Measurements from ENCODE around the gene HBG1.
"Not testable (repeated sequence)": the region's sequence is repeated elsewhere in the genome, so short reads cannot be mapped to it uniquely, and the experiment has no call there.

The HBG1 gene

DNA sequence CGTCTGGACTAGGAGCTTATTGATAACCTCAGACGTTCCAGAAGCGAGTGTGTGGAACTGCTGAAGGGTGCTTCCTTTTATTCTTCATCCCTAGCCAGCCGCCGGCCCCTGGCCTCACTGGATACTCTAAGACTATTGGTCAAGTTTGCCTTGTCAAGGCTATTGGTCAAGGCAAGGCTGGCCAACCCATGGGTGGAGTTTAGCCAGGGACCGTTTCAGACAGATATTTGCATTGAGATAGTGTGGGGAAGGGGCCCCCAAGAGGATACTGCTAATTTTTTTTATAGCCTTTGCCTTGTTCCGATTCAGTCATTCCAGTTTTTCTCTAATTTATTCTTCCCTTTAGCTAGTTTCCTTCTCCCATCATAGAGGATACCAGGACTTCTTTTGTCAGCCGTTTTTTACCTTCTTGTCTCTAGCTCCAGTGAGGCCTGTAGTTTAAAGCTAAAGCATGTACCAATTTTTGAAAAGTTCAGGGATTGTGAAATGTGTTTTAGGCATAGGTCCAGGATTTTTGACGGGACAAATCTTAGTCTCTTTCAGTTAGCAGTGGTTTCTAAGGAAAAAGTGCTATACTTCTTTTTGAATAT is at the start of gene HBG1:
Gene HBG1 (minus strand): TSS at position 51 of the 590 bp plus-strand sequence. CDS start 53 bp downstream, outside the sequence.
- in situ Hi-C loops (cut with MboI; ENCODE audit: low pct_unique_long_range_greater_than_20kb, low sequenced_read_pairs); DNase-seq: not testable (repeated sequence)

DNA sequence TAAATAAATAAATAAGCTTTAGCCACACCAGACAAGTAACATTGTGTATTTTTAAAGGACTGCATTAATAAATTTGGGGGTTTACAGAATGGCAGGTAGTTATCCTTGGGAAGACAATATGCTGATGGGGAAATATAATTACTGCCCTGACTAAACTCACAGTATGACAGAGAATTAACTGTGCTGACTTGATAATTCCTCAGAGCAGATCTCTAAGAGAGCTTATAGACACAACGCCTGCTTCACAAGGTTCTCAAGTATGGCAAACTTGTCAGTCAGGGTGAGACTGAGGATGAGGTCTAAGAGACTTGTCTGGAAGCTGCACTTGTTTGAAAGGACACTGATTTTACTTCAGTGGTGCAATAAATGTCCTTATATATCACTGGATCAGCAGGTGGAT is 48.8 kb upstream of the HBG1 start:
- in situ Hi-C loops (cut with MboI; ENCODE audit: low pct_unique_long_range_greater_than_20kb, low sequenced_read_pairs), result no loop called here
- no peak for DNase-seq

DNA sequence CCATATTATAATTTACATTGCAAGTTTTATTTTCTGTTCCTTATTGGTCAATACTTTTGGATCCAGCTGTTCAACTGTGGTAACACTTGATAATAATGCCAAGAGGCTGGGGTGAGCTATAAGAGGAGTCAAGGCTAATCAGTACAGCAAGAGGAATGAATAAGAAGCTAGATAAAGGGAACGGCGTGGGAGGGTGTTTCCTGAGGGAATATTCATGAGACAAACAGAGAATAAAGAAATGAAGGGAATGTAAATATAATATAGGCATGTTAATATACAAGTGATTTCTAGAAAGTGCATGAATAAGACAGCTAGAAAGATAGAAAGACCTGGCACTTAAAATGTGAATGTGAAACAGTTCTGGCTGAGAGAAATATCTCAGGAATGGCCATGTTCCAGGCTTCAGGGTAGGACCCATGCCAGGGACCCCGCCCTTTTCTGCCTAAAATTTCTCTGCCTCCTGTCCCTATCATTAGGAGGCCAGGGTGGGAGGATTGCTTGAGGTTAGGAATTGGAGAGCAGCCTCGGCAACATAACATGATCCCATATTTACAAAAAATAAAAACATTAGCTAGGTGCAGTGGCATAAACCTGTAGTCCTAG is 48.2 kb upstream of the HBG1 start:
- in situ Hi-C loops (cut with MboI; ENCODE audit: low pct_unique_long_range_greater_than_20kb, low sequenced_read_pairs), result no loop called here
- DNase-seq, result no peak

DNA sequence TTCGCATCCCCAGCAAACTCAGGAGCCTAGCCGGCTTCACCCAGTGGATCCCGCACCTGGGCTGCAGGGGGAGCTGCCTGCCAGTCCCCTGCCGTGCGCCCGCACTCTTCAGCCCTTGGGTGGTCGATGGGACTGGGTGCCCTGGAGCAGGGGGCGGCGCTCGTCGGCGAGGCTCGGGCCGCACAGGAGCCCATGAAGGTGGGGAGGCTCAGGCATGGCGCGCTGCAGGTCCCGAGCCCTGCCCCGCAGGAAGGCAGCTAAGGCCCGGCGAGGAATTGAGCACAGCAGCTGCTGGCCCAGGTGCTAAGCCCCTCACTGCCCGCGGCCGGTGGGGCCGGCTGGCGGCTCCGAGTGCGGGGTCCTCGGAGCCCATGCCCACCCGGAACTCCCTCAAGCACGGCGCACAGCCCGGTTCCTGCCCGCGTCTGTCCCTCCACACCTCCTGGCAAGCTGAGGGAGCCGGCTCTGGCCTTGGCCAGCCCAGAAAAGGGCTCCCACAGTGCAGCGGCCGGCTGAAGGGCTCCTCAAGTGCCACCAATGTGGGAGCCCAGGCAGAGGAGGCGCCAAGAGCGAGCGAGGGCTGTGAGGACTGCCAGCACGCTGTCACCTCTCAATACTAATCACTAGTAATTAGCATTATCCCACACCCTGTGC is 44.8 kb upstream of the HBG1 start:
- in situ Hi-C loops (cut with MboI; ENCODE audit: low pct_unique_long_range_greater_than_20kb, low sequenced_read_pairs), result not testable (repeated sequence)

DNA sequence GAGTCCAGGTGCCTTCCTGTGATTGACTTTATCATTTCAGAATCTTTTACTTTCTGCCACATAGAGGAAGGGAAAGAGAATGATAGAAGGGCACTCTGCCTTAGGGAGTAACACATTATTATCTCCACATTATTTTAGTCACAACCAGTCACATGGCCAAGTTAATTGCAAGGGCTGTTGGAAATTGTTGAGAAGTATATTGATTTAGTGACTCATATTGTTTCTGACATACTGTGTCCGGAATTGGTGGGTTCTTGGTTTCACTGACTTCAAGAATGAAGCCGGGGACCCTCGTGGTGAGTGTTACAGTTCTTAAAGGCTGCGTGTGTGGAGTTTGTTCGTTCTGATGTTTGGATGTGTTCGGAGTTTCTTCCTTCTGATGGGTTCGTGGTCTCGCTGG is 43.4 kb upstream of the HBG1 start:
- no peak for DNase-seq
- in situ Hi-C loops (cut with MboI; ENCODE audit: low pct_unique_long_range_greater_than_20kb, low sequenced_read_pairs), result no loop called here

More for the DNA sequence above, 44.8 kb upstream of the HBG1 start:
- not testable (repeated sequence) for DNase-seq

DNA sequence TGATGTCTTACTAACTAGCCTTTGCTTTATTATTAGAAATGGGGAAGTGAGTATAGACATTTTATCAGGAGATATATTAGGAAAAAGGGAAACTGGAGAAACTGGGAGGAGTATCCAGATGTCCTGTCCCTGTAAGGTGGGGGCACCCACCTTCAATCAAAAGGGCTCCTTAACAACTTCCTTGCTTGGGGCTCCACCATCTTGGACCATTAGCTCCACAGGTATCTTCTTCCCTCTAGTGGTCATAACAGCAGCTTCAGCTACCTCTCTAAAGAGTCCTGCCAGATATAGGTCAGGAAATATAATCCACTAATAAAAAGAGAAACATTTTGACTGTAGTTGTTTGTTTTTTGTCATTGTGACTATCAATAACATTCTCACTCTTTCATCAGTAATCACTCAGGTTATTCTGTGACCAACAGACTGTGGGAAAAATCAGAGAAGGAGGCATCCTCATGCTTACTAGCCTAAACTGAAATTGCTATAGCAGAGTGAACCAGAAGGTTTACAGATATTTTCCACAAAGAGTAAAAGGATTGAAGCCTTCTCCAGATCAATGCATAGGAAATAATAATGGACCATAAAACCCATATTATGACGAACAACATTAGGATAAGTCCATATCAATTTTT is 41.7 kb upstream of the HBG1 start:
- DNase-seq, result peak; percentile 11
- in situ Hi-C loops (cut with MboI; ENCODE audit: low pct_unique_long_range_greater_than_20kb, low sequenced_read_pairs), result no loop called here

DNA sequence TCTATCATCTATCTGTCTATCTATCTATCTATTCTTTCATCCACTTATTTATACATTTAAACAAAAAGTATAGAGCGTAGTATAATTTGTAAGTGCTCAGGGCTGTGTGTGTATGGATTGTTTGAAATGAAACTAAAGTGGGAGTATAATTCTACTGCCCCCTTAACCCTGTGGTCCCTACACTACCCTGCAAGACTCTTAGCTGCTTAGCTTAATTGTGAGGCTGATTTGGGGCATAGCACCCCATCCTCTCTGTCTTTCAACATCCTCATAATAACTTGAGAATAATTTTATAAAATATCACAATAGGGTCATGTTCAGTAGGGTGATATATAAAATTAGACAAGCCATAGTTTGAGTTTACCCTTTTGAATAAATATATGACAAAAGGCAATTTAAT is 40.4 kb upstream of the HBG1 start:
- no peak for DNase-seq
- in situ Hi-C loops (cut with MboI; ENCODE audit: low pct_unique_long_range_greater_than_20kb, low sequenced_read_pairs), result no loop called here

DNA sequence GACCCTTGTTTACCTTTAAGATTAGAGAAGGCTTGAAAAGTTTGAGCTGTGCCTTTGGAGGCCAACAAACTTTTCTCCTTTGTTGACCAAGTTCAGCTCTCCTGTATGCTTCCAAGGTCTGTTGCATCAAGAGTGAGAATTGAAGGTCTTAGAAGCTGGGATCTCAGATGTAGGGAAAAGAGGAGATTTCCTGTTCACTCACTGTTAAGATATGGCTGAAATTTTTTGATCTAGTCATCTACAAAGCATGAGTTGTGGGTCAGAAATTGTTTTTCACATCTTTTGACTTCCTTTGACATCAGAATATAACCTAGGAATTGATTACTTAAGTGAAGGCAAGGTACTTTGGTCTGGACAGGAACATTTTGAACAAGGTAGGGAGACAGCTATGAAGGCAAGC is 40.0 kb upstream of the HBG1 start:
- no peak for DNase-seq
- in situ Hi-C loops (cut with MboI; ENCODE audit: low pct_unique_long_range_greater_than_20kb, low sequenced_read_pairs), result no loop called here

DNA sequence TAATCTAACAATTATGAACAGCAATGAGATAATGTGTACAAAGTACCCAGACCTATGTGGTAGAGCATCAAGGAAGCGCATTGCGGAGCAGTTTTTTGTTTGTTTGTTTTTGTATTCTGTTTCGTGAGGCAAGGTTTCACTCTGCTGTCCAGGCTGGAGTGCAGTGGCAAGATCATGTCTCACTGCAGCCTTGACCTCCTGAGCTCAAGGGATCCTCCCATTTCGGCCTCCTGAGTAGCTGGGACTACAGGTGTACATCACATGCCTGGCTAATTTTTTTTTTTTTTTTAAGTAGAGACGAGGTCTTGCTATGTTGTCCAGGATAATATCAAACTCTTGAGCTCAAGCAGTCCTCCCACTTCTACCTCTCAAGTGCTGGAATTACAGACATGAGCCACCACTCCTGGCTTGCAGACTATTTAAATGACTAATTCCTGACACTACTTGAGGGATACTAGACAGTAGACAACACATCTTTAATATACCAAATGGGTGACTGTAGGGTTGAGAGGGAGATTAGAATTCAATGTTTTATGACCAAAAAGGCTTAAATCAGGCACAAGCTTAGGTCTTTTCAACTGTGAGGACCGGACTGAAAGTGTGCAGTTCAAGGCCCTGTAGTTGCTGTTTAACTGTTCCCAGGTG is 39.4 kb upstream of the HBG1 start:
- in situ Hi-C loops (cut with MboI; ENCODE audit: low pct_unique_long_range_greater_than_20kb, low sequenced_read_pairs), result no loop called here

DNA sequence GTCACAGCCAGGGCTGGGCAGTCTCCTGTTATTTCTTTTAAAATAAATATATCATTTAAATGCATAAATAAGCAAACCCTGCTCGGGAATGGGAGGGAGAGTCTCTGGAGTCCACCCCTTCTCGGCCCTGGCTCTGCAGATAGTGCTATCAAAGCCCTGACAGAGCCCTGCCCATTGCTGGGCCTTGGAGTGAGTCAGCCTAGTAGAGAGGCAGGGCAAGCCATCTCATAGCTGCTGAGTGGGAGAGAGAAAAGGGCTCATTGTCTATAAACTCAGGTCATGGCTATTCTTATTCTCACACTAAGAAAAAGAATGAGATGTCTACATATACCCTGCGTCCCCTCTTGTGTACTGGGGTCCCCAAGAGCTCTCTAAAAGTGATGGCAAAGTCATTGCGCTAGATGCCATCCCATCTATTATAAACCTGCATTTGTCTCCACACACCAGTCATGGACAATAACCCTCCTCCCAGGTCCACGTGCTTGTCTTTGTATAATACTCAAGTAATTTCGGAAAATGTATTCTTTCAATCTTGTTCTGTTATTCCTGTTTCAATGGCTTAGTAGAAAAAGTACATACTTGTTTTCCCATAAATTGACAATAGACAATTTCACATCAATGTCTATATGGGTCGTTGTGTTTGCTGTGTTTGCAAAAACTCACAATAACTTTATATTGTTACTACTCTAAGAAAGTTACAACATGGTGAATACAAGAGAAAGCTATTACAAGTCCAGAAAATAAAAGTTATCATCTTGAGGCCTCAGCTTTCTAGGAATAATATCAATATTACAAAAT is 38.6 kb upstream of the HBG1 start:
- DNase-seq, result no peak

More for the DNA sequence above, 39.4 kb upstream of the HBG1 start:
- DNase-seq, result no peak

DNA sequence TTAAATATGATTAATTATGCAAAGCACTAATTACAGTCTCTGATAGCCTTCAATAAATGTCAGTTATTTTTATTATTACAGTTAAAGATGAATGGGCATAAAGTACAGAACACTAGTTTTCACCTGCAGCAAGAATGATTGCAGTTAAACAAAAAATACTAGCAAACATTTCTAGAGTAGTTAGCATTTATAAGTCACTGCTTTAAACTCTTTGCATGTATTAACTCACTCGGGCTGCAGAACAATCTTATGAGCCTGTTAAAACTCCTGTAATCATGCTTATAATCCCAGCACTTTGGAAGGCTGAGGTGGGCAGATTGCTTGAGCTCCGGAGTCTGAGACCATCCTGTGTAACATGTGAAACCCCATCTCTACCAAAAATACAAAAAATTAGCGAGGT is 37.2 kb upstream of the HBG1 start:
- in situ Hi-C loops (cut with MboI; ENCODE audit: low pct_unique_long_range_greater_than_20kb, low sequenced_read_pairs), result no loop called here
- DNase-seq, result no peak

More for the DNA sequence above, 38.6 kb upstream of the HBG1 start:
- in situ Hi-C loops (cut with MboI; ENCODE audit: low pct_unique_long_range_greater_than_20kb, low sequenced_read_pairs), result no loop called here

DNA sequence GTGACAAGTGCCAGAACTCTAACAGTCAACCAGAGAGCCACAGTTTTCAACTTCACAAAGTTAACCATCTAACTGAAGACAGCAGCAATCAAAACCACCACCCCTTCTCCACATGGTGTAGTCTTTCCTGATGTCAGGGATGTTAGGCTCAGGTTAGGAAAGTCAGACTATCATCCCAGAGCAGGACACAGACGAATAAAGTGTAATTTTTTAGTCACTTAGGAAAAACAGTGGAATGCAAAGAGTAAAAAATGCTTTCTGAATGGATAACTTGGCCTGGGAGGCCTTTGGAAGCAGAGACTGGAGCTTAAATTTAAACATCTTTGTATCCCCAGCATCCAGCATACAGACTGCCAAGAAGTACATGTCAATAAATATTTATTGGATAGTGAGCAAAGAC is 36.7 kb upstream of the HBG1 start:
- in situ Hi-C loops (cut with MboI; ENCODE audit: low pct_unique_long_range_greater_than_20kb, low sequenced_read_pairs), result no loop called here
- DNase-seq, result no peak

DNA sequence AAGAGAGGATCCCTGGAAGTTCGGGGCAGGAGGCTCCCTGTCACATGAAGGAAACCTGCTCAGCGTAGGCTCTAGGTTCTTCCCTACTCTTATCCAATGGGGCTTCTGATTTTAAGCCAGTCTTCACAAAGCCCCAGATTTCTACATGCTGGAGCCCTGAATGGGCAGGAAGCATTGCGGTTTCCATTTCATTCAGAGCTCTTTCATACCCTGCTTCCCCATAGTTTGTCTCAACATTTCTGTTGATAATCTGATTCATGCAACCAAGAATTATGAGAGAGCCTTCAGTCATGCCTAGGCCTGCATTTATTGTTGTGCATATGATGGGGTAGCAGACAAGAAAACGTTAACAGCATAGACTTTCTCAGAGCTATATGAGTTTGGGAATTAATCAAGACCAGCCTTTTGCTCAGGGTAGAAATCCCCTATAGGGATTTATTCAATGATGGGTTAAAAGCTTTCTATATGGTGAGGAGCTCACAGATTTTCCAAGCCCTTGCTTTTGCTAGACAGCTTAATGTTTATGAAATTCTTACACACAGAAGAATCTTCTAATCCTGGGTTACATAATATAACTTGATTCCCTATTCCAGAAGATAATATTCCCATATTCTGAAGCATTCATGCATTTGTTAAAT is 36.2 kb upstream of the HBG1 start:
- in situ Hi-C loops (cut with MboI; ENCODE audit: low pct_unique_long_range_greater_than_20kb, low sequenced_read_pairs), result no loop called here
- no peak for DNase-seq

DNA sequence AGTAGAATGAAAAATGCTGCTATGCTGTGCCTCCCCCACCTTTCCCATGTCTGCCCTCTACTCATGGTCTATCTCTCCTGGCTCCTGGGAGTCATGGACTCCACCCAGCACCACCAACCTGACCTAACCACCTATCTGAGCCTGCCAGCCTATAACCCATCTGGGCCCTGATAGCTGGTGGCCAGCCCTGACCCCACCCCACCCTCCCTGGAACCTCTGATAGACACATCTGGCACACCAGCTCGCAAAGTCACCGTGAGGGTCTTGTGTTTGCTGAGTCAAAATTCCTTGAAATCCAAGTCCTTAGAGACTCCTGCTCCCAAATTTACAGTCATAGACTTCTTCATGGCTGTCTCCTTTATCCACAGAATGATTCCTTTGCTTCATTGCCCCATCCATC is 35.0 kb upstream of the HBG1 start:
- in situ Hi-C loops (cut with MboI; ENCODE audit: low pct_unique_long_range_greater_than_20kb, low sequenced_read_pairs), result no loop called here
- DNase-seq, result no peak

DNA sequence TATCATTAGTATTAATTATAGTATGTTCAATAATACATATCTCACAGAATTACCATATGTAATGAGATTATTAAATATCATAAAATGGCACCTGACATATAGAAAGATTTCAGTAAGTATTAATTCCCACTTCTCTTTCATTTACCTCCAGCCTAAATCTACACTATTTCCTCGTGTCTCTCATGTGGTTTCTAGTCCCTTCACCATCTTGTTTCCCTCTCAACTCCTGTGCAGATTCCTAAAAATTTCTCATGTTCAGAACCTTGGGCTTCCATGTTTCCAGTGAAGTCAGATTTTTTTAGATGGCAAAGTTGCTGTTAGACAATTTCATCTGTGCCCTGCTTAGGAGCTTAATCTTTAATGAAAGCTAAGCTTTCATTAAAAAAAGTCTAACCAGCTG is 34.2 kb upstream of the HBG1 start:
- in situ Hi-C loops (cut with MboI; ENCODE audit: low pct_unique_long_range_greater_than_20kb, low sequenced_read_pairs), result no loop called here
- DNase-seq, result no peak

DNA sequence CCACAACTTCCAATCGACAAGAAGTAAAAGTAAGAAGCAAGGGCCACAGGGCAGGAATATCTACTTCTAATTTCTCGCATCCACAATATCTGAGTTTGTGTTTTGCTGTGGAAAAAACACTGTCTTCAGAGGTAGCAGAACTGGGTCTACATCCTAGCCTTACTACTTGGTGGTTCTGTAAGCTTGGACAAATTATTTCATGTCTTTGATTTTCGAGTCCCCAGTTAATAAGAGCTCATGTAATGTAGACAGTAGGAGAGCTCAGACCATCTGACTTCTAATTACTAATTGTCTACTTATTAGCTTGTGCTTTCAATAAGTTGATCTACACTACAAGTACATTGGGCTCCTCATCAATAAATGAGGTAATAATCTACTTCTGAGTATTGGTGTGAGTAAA is 33.4 kb upstream of the HBG1 start:
- DNase-seq, result no peak
- in situ Hi-C loops (cut with MboI; ENCODE audit: low pct_unique_long_range_greater_than_20kb, low sequenced_read_pairs), result no loop called here

DNA sequence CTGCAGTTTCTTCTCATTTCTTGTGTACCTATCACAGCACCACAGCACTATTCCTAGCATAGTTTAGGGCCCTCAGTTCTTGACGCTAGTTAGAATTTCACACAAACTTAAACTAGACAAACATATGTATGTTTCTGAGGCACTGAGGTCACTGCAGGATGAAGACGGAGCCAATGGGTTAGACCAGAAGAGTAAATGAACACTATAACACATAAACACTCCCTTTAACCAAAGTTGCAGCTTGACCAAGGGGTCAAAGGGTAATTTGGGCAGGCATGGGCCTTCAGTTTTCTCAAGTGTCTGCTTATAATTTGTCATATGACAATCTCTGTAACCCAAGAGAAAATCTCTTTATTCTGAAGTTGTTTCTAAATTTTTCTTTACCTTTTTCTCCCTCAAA is 33.0 kb upstream of the HBG1 start:
- no peak for DNase-seq
- in situ Hi-C loops (cut with MboI; ENCODE audit: low pct_unique_long_range_greater_than_20kb, low sequenced_read_pairs), result no loop called here

DNA sequence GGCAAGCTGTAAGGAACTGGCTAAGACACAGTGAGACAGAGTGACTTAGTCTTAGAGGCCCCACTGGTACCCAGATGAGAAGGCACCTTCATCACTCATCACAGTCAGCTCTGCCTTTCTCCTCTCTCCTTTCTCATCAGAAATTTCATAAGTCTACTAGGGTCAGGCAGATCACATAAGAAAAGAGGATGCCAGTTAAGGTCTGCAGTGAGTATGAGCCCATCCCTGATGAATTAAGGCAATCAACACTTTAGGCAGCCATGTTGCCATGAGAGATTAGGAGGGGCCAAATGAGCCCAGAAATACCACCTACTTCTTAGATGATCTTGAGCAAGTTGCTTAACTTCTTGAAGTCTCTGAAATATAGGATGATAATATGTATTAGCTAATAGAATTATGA is 31.9 kb upstream of the HBG1 start:
- in situ Hi-C loops (cut with MboI; ENCODE audit: low pct_unique_long_range_greater_than_20kb, low sequenced_read_pairs), result no loop called here
- no peak for DNase-seq
